Heart left ventricle (tissue), 16 donors: ENCODE results near the gene RPL18. TPM values are rescaled to one million over a fixed set of nuclear protein-coding genes. Genes with fewer than 3 reads are reported as not detected.
"Not testable (repeated sequence)": the region's sequence is repeated elsewhere in the genome, so short reads cannot be mapped to it uniquely, and the experiment has no call there.

ENCODE experiments used
- ATAC-seq, 4 donors: fragments of 200-7000 bp; cut with Tn5 transposase; one replicate each; pipeline ENCODE4 v1.9.1; 2020 to 2022; ENCODE audit warnings: moderate library complexity in 4 of 4, mild to moderate bottlenecking in 3 of 4, moderate number of reproducible peaks in 1 of 4
- DNase-seq, 5 donors: peaks; one replicate each; pipeline ENCODE4 v3.0.0-alpha.2; 2020
- H3K27ac ChIP-seq, 12 donors: fragments of 200-600 bp; sonication (generic) in 4 of 12; one replicate each; pipeline versions ENCODE4 v1.5.0 to v1.8.0; 2016 to 2022; ENCODE audit warnings: mild to moderate bottlenecking in 2 of 12
- H3K27me3 ChIP-seq, 9 donors: fragments of 200-600 bp; sonication (generic) in 2 of 9; one replicate each; pipeline versions ENCODE4 v1.5.1 to v1.8.0; 2016 to 2022; ENCODE audit warnings: mild to moderate bottlenecking in 3 of 9
- H3K36me3 ChIP-seq, 9 donors: fragments of 200-600 bp; sonication (generic) in 2 of 9; one replicate each; pipeline versions ENCODE4 v1.5.0 to v1.8.0; 2018 to 2022; ENCODE audit warnings: mild to moderate bottlenecking in 2 of 9
- H3K4me1 ChIP-seq, 12 donors: fragments of 200-600 bp; sonication (generic) in 4 of 12; one replicate each; pipeline versions ENCODE4 v1.5.0 to v1.8.0; 2016 to 2022; ENCODE audit warnings: mild to moderate bottlenecking in 3 of 12
- H3K4me3 ChIP-seq, 12 donors: fragments of 200-600 bp; sonication (generic) in 4 of 12; one replicate each; pipeline versions ENCODE4 v1.5.0 to v1.8.0; 2017 to 2022; ENCODE audit warnings: mild to moderate bottlenecking in 9 of 12, moderate library complexity in 4 of 12
- H3K9me3 ChIP-seq, 12 donors: fragments of 200-600 bp; sonication (generic) in 4 of 12; one replicate each; pipeline versions ENCODE4 v1.5.0 to v1.8.0; 2016 to 2022; ENCODE audit warnings: mild to moderate bottlenecking in 1 of 12
- POLR2A ChIP-seq, 2 donors: fragments of 450-650 bp; IDR thresholded peaks; one replicate each; pipeline ENCODE4 v1.6.1; 2017; ENCODE audit warnings: antibody characterized with exemption in 2 of 2, mild to moderate bottlenecking in 2 of 2, moderate library complexity in 2 of 2
- WGBS, 4 donors: extraction: QIAGEN DNeasy Blood & Tissue Kit in 2 of 4; methylation state at CpG; one replicate each; pipeline versions ENCODE4 v1.1.5 to v1.1.7; 2013 to 2018; 5-methylcytosine and 5-hydroxymethylcytosine counted together
- intact Hi-C, 10 donors: fragments of 100-400 bp; cut with DNase I; formaldehyde crosslinking; loops; one replicate each; pipeline versions ENCODE4 v1.11.1 to v1.14.2; 2022
- polyA plus RNA-seq, 2 donors: library from polyadenylated mRNA; stranded (reverse); fragments of 200-250 nt; gene quantifications; one replicate each; pipeline ENCODE4 v1.2.3, GENCODE V29; 2013
- total RNA-seq, 9 donors: library from RNA; depleted of rRNA in 2 of 9; stranded (reverse); fragments of >200 nt in 2 of 9; fragmentation: NEBNext Ultra II Directional in 3 of 9; extraction: Animal tissue kit (Norgen Biotek cat#: 25700) in 3 of 9; gene quantifications; one replicate each; pipeline versions ENCODE4 v1.1.0 to v1.2.4, GENCODE V29; 2016 to 2023
- TF ChIP-seq, protein P1 (sequence below), 12 donors: fragments of 200-600 bp; sonication (generic) in 4 of 12; IDR thresholded peaks; one replicate each; pipeline versions ENCODE4 v1.5.0 to v1.8.0; 2018 to 2022; ENCODE audit warnings: antibody characterized with exemption in 12 of 12, mild to moderate bottlenecking in 5 of 12
- donor health status: ischemic (EF 13 %, LVEDD 7.1; RV severe dilation, severe dysfunction).
- donor health status: healthy with polysubstance abuse.
- donor health status: DM: no; HTN: yes; CAD: no.
- donor health status: DM: no; HTN: no; CAD: no.
- donor health status: ischemic (EF 25% LVEDD 6.9; RV normal size, moderate dysfunction).
- donor health status: ischemic (EF 25% LVEDD 5.7; RV mildly dilated, moderate dysfunction).
- donor health status: healthy.
- donor health status: DM: yes; HTN: yes; CAD: no.
- donor health status: ischemic (EF 35%, LVEDD 5.7; RV mildly dilated, moderate dysfunction).
- donor health status: nonischemic (EF 11% LVEDD 7.7; RV severe dilation, severe dysfunction).
- donor health status: DM: yes; HTN: yes; CAD: no.
- donor health status: PGD.
- donor health status: ischemic (EF 29% LVEDD 5.4; RV normal size, mild dysfunction).
- donor health status: nonischemic (EF 23%, LVEDD 6.1; RV moderate dilation, normal function).

The RPL18 gene
- total and polyA plus RNA-seq, 11 donors, result 470 to 1,773 (median 714) TPM

DNA sequence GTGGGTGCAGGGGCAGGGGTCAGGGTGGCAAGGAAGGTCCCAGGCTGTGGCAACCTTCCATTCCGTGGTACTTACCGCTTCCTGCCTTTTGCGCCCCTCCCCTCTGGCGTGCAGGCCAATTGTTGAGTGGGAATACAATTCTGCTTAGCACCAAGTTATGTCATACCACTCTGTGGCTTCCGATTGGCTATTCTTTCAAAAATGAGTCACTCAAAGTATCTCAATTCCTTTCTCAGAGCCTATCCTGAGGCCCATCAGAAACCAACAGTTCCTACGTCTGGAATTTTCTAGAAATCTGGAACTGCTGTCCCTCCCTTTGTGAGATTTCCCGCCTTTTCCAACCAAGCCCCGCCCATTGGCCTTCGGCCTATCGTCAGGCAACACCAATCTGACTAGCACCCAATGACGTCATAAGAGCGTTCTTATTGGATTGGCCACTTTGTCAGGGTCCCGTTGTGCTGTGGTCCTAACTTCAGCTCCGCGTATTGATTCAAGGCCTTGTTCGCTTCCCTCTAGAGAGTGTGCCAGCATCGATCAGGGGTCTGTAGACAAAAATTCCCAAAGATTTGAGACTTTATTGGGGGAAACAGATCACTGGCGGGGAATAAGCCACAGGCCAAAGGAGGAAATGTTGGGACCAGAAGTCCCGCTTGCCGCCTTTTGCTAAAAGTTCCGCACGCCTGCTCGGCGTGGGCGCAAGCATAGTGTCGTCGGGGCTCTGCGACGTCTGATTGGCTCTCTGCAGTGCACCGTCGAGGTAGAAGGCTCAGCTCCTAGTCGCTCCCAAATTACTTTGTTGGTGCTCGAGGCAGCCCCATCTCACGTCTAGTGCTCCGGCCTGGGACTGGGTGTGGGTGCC, 42.1 kb upstream of the RPL18 start:
- Histone ChIP-seq H3K27ac (peak overlapping the region in 11 of 12 donors; percentile 14 to 73 (median 47)), H3K9me3 (no peaks in the 10 kb centered on the region), H3K4me1 (peaks cover 0 to 15% (median 7%) of the 10 kb centered on the region in 12 donors), H3K36me3 (no peaks in the 10 kb centered on the region), H3K4me3 (peak overlapping the region in 4 of 12 donors; percentile 0 to 31 (median 14)), H3K27me3 (no peaks in the 10 kb centered on the region)
- TF ChIP-seq, protein P1, sequence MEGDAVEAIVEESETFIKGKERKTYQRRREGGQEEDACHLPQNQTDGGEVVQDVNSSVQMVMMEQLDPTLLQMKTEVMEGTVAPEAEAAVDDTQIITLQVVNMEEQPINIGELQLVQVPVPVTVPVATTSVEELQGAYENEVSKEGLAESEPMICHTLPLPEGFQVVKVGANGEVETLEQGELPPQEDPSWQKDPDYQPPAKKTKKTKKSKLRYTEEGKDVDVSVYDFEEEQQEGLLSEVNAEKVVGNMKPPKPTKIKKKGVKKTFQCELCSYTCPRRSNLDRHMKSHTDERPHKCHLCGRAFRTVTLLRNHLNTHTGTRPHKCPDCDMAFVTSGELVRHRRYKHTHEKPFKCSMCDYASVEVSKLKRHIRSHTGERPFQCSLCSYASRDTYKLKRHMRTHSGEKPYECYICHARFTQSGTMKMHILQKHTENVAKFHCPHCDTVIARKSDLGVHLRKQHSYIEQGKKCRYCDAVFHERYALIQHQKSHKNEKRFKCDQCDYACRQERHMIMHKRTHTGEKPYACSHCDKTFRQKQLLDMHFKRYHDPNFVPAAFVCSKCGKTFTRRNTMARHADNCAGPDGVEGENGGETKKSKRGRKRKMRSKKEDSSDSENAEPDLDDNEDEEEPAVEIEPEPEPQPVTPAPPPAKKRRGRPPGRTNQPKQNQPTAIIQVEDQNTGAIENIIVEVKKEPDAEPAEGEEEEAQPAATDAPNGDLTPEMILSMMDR (IDR thresholded peaks at IDR 0.05), result no peak
- no peak for TF ChIP-seq POLR2A (IDR thresholded peaks at IDR 0.05)
- peak; percentile 89 to 92 (median 90) for DNase-seq
- ATAC-seq, result peak; percentile 89 to 96 (median 92)
- WGBS, 4 donors, result 55 to 65% (median 63%) methylated on average over 35 of the region's 35 CpGs
- intact Hi-C loops, result no loop called here

GRCh38 chr19:48659768-48660167, 40.8 kb upstream of the RPL18 start:
- WGBS, 4 donors, result 79 to 84% (median 84%) methylated on average over 5 of the region's 5 CpGs
- Histone ChIP-seq H3K9me3 (no peaks in the 10 kb centered on the region), H3K4me3 (no peak overlapping the region), H3K27ac (no peak overlapping the region), H3K27me3 (no peaks in the 10 kb centered on the region), H3K36me3 (no peaks in the 10 kb centered on the region), H3K4me1 (peaks cover 0 to 15% (median 7%) of the 10 kb centered on the region in 12 donors)
- DNase-seq (no peak), ATAC-seq (no peak)
- intact Hi-C loops, result no loop called here
- TF ChIP-seq, protein P1 (IDR thresholded peaks at IDR 0.05), result no peak
- no peak for TF ChIP-seq POLR2A (IDR thresholded peaks at IDR 0.05)

DNA sequence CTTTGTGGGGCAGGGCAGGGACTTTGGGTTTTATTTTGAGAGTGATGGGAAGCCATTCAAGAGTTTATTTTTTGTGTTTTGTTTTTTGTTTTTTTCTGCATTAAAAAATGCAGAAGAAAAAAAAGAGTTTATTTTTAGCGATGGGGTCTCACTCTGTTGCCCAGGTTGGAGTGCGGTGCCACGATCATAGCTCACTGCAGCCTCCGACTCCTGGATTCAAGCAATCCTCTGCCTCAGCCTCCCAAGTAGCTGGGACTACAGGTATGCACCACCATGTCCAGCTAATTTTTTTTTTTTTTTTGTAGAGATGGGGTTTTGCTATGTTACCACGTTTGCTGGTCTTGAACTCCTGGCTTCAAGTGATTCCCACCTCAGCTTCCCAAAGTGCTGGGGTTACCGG, 39.5 kb upstream of the RPL18 start:
- peaks cover 0 to 15% (median 7%) of the 10 kb centered on the region in 12 donors for H3K4me1 ChIP-seq
- no peaks in the 10 kb centered on the region for H3K27me3 ChIP-seq
- DNase-seq (no peak), ATAC-seq (no peak)
- no peak for TF ChIP-seq POLR2A (IDR thresholded peaks at IDR 0.05)
- TF ChIP-seq, protein P1 (IDR thresholded peaks at IDR 0.05), result no peak
- no peaks in the 10 kb centered on the region for H3K36me3 ChIP-seq
- intact Hi-C loops, result no loop called here
- H3K4me3 ChIP-seq, result no peak overlapping the region
- H3K9me3 ChIP-seq, result no peaks in the 10 kb centered on the region
- H3K27ac ChIP-seq, result no peak overlapping the region
- WGBS, 4 donors, result 90 to 94% (median 93%) methylated on average over 6 of the region's 6 CpGs

- H3K36me3 ChIP-seq, H3K27ac ChIP-seq, ATAC-seq, intact Hi-C loops, H3K9me3 ChIP-seq, DNase-seq, H3K4me3 ChIP-seq, H3K27me3 ChIP-seq: not testable (repeated sequence)
- 90 to 96% (median 95%) methylated on average over 5 of the region's 5 CpGs for WGBS, 4 donors
- H3K4me1 ChIP-seq, result peaks cover 0 to 15% (median 7%) of the 10 kb centered on the region in 12 donors
Observed at GRCh38 chr19:48657828-48658227, 38.9 kb upstream of the RPL18 start.
